ENCODE results near the gene TRMT11. TPM values are rescaled to one million over a fixed set of nuclear protein-coding genes. Genes with fewer than 3 reads are reported as not detected.
A peak's percentile ranks its signal among the peaks of the same experiment; 100 is the strongest.

TRMT11 gene
- total RNA-seq, 1 donor: 26.8 TPM

GRCh38 chr6:126040394-126040793 is 54.1 kb downstream of the TRMT11 start:
- TF ChIP-seq CTCF (IDR thresholded peaks at IDR 0.05; ENCODE audit: extremely low read depth, low read depth, low read length): no peak
- Histone ChIP-seq H2AFZ (ENCODE audit: low read length) (no peak overlapping the region), H3K4me1 (ENCODE audit: insufficient read depth, low read length) (peaks cover 32% of the 10 kb centered on the region), H3K36me3 (ENCODE audit: insufficient read depth, low read length) (no peaks in the 10 kb centered on the region), H3K9me3 (ENCODE audit: low read depth, low read length) (no peaks in the 10 kb centered on the region), H3K4me2 (ENCODE audit: insufficient read depth, low read length) (peak overlapping the region; percentile 47), H4K20me1 (ENCODE audit: insufficient read depth, low read length) (no peaks in the 10 kb centered on the region), H3K4me3 (ENCODE audit: insufficient read depth, low read length) (no peak overlapping the region), H3K79me2 (ENCODE audit: insufficient read depth, low read length) (no peaks in the 10 kb centered on the region), H3K27ac (ENCODE audit: low read depth, low read length) (peak overlapping the region; percentile 66), H3K27me3 (ENCODE audit: insufficient read depth, low read length) (no peaks in the 10 kb centered on the region)
- DNase-seq (ENCODE audit: insufficient read length, low spot score, missing footprints): no peak

- no peaks in the 10 kb centered on the region for H3K79me2 ChIP-seq (ENCODE audit: insufficient read depth, low read length)
- no peaks in the 10 kb centered on the region for H3K9me3 ChIP-seq (ENCODE audit: low read depth, low read length)
- H3K4me3 ChIP-seq (ENCODE audit: insufficient read depth, low read length): no peak overlapping the region
- peak overlapping the region; percentile 47 for H3K4me2 ChIP-seq (ENCODE audit: insufficient read depth, low read length)
- H3K27ac ChIP-seq (ENCODE audit: low read depth, low read length): peak overlapping the region; percentile 66
- no peaks in the 10 kb centered on the region for H4K20me1 ChIP-seq (ENCODE audit: insufficient read depth, low read length)
- H3K36me3 ChIP-seq (ENCODE audit: insufficient read depth, low read length): no peaks in the 10 kb centered on the region
- no peak for TF ChIP-seq CTCF (IDR thresholded peaks at IDR 0.05; ENCODE audit: extremely low read depth, low read depth, low read length)
- DNase-seq (ENCODE audit: insufficient read length, low spot score, missing footprints): peak; percentile 82
- H3K4me1 ChIP-seq (ENCODE audit: insufficient read depth, low read length): peaks cover 32% of the 10 kb centered on the region
- no peak overlapping the region for H2AFZ ChIP-seq (ENCODE audit: low read length)
- no peaks in the 10 kb centered on the region for H3K27me3 ChIP-seq (ENCODE audit: insufficient read depth, low read length)
These were observed 54.5 kb downstream of the TRMT11 start for GRCh38 chr6:126040826-126041225.

GRCh38 chr6:126041516-126041915 is 55.2 kb downstream of the TRMT11 start:
- TF ChIP-seq CTCF (IDR thresholded peaks at IDR 0.05; ENCODE audit: extremely low read depth, low read depth, low read length): no peak
- no peaks in the 10 kb centered on the region for H3K27me3 ChIP-seq (ENCODE audit: insufficient read depth, low read length)
- peaks cover 32% of the 10 kb centered on the region for H3K4me1 ChIP-seq (ENCODE audit: insufficient read depth, low read length)
- no peaks in the 10 kb centered on the region for H3K9me3 ChIP-seq (ENCODE audit: low read depth, low read length)
- H3K36me3 ChIP-seq (ENCODE audit: insufficient read depth, low read length): no peaks in the 10 kb centered on the region
- no peak for DNase-seq (ENCODE audit: insufficient read length, low spot score, missing footprints)
- H3K4me2 ChIP-seq (ENCODE audit: insufficient read depth, low read length): peak overlapping the region; percentile 47
- no peak overlapping the region for H2AFZ ChIP-seq (ENCODE audit: low read length)
- peak overlapping the region; percentile 66 for H3K27ac ChIP-seq (ENCODE audit: low read depth, low read length)
- no peaks in the 10 kb centered on the region for H3K79me2 ChIP-seq (ENCODE audit: insufficient read depth, low read length)
- no peaks in the 10 kb centered on the region for H4K20me1 ChIP-seq (ENCODE audit: insufficient read depth, low read length)
- no peak overlapping the region for H3K4me3 ChIP-seq (ENCODE audit: insufficient read depth, low read length)

GRCh38 chr6:126042001-126042419 is 55.7 kb downstream of the TRMT11 start:
- H2AFZ ChIP-seq (ENCODE audit: low read length): no peak overlapping the region
- no peaks in the 10 kb centered on the region for H3K27me3 ChIP-seq (ENCODE audit: insufficient read depth, low read length)
- H3K36me3 ChIP-seq (ENCODE audit: insufficient read depth, low read length): no peaks in the 10 kb centered on the region
- no peak overlapping the region for H3K27ac ChIP-seq (ENCODE audit: low read depth, low read length)
- no peaks in the 10 kb centered on the region for H3K79me2 ChIP-seq (ENCODE audit: insufficient read depth, low read length)
- no peak overlapping the region for H3K4me3 ChIP-seq (ENCODE audit: insufficient read depth, low read length)
- no peaks in the 10 kb centered on the region for H4K20me1 ChIP-seq (ENCODE audit: insufficient read depth, low read length)
- DNase-seq (ENCODE audit: insufficient read length, low spot score, missing footprints): no peak
- TF ChIP-seq CTCF (IDR thresholded peaks at IDR 0.05; ENCODE audit: extremely low read depth, low read depth, low read length): no peak
- H3K4me2 ChIP-seq (ENCODE audit: insufficient read depth, low read length): no peak overlapping the region
- H3K4me1 ChIP-seq (ENCODE audit: insufficient read depth, low read length): peaks cover 32% of the 10 kb centered on the region
- no peaks in the 10 kb centered on the region for H3K9me3 ChIP-seq (ENCODE audit: low read depth, low read length)

Data from osteoblast (primary cell).